Measurements from ENCODE around the gene CNTNAP2. TPM values are rescaled to one million over a fixed set of nuclear protein-coding genes. Genes with fewer than 3 reads are reported as not detected.

CNTNAP2 gene
- total and polyA plus RNA-seq, 2 of the 8 experiments (the other 6 are each of a cell fraction or from before 2014, with no cell fraction given) = 27.9 to 71.0 TPM

DNA sequence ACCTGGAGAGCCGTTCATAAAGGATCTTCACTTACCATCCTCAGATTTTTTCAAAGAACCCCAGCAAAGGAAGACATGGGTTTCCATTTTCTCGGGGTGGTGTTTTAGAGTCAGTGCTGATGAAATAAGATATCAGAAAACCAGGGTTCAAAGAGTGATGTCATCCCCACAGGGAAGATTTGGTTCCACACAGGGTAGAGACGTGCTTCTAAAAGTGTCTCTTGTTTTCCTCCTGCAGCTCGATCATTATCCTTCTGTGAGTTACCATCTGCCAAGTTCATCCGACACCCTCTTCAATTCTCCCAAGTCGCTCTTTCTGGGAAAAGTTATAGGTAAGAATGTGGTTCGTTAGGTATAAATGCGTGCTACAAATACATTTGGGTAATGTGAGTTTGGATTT lies 2150.2 kb downstream of the CNTNAP2 start:
- Histone ChIP-seq H4K8ac (ENCODE audit: extremely low read depth, insufficient read depth, low read length) (no peak overlapping the region), H3K4me1 (replicated peaks in 1 of 4; ENCODE audit: control insufficient read depth in 3 of 4, insufficient read depth in 4 of 4, low read length in 3 of 4) (peaks cover 0 to 3% (median 0%) of the 10 kb centered on the region in 4 experiments; a peak in 1 of 7 replicates), H2BK5ac (ENCODE audit: low read depth, low read length) (no peak overlapping the region), H3K27ac (ENCODE audit: low read depth, low read length) (no peak overlapping the region), H3K9ac (replicated peaks in 1 of 4; ENCODE audit: extremely low read depth in 1 of 4, low read depth in 3 of 4, low read length in 3 of 4) (no peak overlapping the region), H4K20me1 (replicated peaks in 1 of 2; ENCODE audit: control insufficient read depth in 1 of 2, insufficient read depth in 2 of 2, low read length in 2 of 2) (no peaks in the 10 kb centered on the region), H3K23ac (ENCODE audit: insufficient read length) (no peak overlapping the region), H2BK15ac (ENCODE audit: low read length) (no peak overlapping the region; the same call in 1 of the 2 replicates), H2BK120ac (replicated peaks; ENCODE audit: low read depth, low read length) (no peak overlapping the region), H3K79me2 (ENCODE audit: control insufficient read depth in 1 of 2, insufficient read depth in 2 of 2, low read length in 2 of 2) (no peaks in the 10 kb centered on the region), H3K14ac (ENCODE audit: insufficient read length) (no peak overlapping the region), H3K9me3 (ENCODE audit: insufficient read depth in 2 of 2, low read depth in 1 of 2, low read length in 1 of 2) (no peaks in the 10 kb centered on the region), H3K56ac (replicated peaks; ENCODE audit: insufficient read length, low read depth, low read length) (no peak overlapping the region), H3K18ac (ENCODE audit: extremely low read depth, low read length) (no peak overlapping the region), H2AFZ (ENCODE audit: low read length) (no peak overlapping the region), H2BK20ac (ENCODE audit: low read length) (no peak overlapping the region), H3K79me1 (ENCODE audit: low read depth, low read length) (no peaks in the 10 kb centered on the region), H3K23me2 (ENCODE audit: low read depth, low read length) (no peaks in the 10 kb centered on the region), H3K4ac (replicated peaks; ENCODE audit: insufficient read length, low read depth, low read length) (no peak overlapping the region), H4K5ac (ENCODE audit: insufficient read length, low read depth, low read length) (no peak overlapping the region), H3K4me3 (ENCODE audit: extremely low read depth in 1 of 4, insufficient read depth in 2 of 4, low read depth in 3 of 4, low read length in 4 of 4) (no peak overlapping the region), H2AK5ac (ENCODE audit: low read depth, low read length) (no peak overlapping the region), H4K91ac (replicated peaks; ENCODE audit: insufficient read length, low read length) (no peak overlapping the region), H3K36me3 (ENCODE audit: control insufficient read depth in 2 of 4, insufficient read depth in 4 of 4, low read length in 3 of 4) (no peaks in the 10 kb centered on the region), H2BK12ac (ENCODE audit: low read depth, low read length) (no peak overlapping the region), H3K4me2 (ENCODE audit: insufficient read depth in 1 of 2, low read depth in 2 of 2, low read length in 2 of 2) (no peak overlapping the region), H3K27me3 (replicated peaks in 1 of 4; ENCODE audit: control insufficient read depth in 3 of 4, extremely low read depth in 1 of 4, insufficient read depth in 3 of 4, low read length in 3 of 4) (no peaks in the 10 kb centered on the region)
- POLR2A ChIA-PET (ENCODE audit: partially characterized antibody) = no interaction called here
- CTCF ChIA-PET (ENCODE audit: partially characterized antibody) = interaction anchor here (1.4 to 3.0 kb wide), 7 partner anchors 9 to 282 kb away, joined by 3 to 28 read pairs (median 14); no protein-coding TSS in a partner anchor
- 86% methylated on average over 8 of the region's 8 CpGs; no CpG with 5 or more reads in 1 of the 2 experiments for WGBS, 2 experiments (ENCODE audit: extremely low coverage in 1 of 2, insufficient coverage in 1 of 2, insufficient read length in 1 of 2, insufficient replicate concordance in 2 of 2, low coverage in 1 of 2, low lambda C conversion rate in 2 of 2, missing lambda C conversion rate in 1 of 2)
- DNase-seq (ENCODE audit: low read depth in 1 of 2, low spot score in 2 of 2) (no peak), FAIRE-seq (no peak)
- TF ChIP-seq, protein P1, sequence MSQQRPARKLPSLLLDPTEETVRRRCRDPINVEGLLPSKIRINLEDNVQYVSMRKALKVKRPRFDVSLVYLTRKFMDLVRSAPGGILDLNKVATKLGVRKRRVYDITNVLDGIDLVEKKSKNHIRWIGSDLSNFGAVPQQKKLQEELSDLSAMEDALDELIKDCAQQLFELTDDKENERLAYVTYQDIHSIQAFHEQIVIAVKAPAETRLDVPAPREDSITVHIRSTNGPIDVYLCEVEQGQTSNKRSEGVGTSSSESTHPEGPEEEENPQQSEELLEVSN (IDR thresholded peaks at IDR 0.05) = no peak
- no peak for TF ChIP-seq ZNF274 (IDR thresholded peaks at IDR 0.05; ENCODE audit: borderline replicate concordance, extremely low read depth, low read length)
- TF ChIP-seq RAD21 (IDR thresholded peaks at IDR 0.05 in 1 of 2, conservative IDR thresholded peaks at IDR 0.05 in 1 of 2; ENCODE audit: low read depth in 2 of 2, low read length in 2 of 2) = no peak
- TF ChIP-seq JUND (IDR thresholded peaks at IDR 0.05; ENCODE audit: low read length) = no peak
- TF ChIP-seq CEBPB (IDR thresholded peaks at IDR 0.05; ENCODE audit: low read depth, low read length) = no peak
- TF ChIP-seq SUZ12 (IDR thresholded peaks at IDR 0.05; ENCODE audit: low read length) = no peak
- TF ChIP-seq POLR2A (IDR thresholded peaks at IDR 0.05; ENCODE audit: control extremely low read depth in 1 of 2, low read depth in 2 of 2, low read length in 2 of 2) = no peak
- TF ChIP-seq CTCF (IDR thresholded peaks at IDR 0.05; ENCODE audit: control extremely low read depth in 1 of 3, insufficient read depth in 1 of 3, low read depth in 1 of 3, low read length in 3 of 3) = no peak
- TF ChIP-seq ASH2L (IDR thresholded peaks at IDR 0.05; ENCODE audit: low read length) = no peak
- no peak for TF ChIP-seq EZH2 (IDR thresholded peaks at IDR 0.05; ENCODE audit: low read depth, low read length, severe bottlenecking)
- TF ChIP-seq RBBP5 (IDR thresholded peaks at IDR 0.05; ENCODE audit: borderline replicate concordance, low read depth, low read length) = no peak
